ENCODE data around the gene NPHP4. TPM values are rescaled to one million over a fixed set of nuclear protein-coding genes. Genes with fewer than 3 reads are reported as not detected.

The NPHP4 gene
- total RNA-seq, 2 experiments from 2014 or later: 13.4 to 24.2 TPM

GRCh38 chr1:5896706-5897660, 95.2 kb downstream of the NPHP4 start:
- Histone ChIP-seq H3K9me2 (ENCODE audit: insufficient read depth, low read length) (no peaks in the 10 kb centered on the region), H3K4me1 (ENCODE audit: insufficient read depth, low read length, poor library complexity, severe bottlenecking) (peaks cover 5% of the 10 kb centered on the region), H4K20me1 (ENCODE audit: insufficient read depth, low read length) (no peaks in the 10 kb centered on the region), H3K9me3 (ENCODE audit: low read length) (no peaks in the 10 kb centered on the region), H3K36me3 (ENCODE audit: insufficient read depth, low read length) (no peaks in the 10 kb centered on the region), H3K4me2 (ENCODE audit: low read length) (no peak overlapping the region), H3K79me2 (ENCODE audit: insufficient read depth, low read depth, low read length) (no peaks in the 10 kb centered on the region), H2AFZ (ENCODE audit: low read length) (no peak overlapping the region), H3K27ac (ENCODE audit: low read depth, low read length, poor library complexity, severe bottlenecking) (no peak overlapping the region), H3K4me3 (ENCODE audit: low read depth, low read length, poor library complexity, severe bottlenecking) (no peak overlapping the region)
- TF ChIP-seq, protein P1, sequence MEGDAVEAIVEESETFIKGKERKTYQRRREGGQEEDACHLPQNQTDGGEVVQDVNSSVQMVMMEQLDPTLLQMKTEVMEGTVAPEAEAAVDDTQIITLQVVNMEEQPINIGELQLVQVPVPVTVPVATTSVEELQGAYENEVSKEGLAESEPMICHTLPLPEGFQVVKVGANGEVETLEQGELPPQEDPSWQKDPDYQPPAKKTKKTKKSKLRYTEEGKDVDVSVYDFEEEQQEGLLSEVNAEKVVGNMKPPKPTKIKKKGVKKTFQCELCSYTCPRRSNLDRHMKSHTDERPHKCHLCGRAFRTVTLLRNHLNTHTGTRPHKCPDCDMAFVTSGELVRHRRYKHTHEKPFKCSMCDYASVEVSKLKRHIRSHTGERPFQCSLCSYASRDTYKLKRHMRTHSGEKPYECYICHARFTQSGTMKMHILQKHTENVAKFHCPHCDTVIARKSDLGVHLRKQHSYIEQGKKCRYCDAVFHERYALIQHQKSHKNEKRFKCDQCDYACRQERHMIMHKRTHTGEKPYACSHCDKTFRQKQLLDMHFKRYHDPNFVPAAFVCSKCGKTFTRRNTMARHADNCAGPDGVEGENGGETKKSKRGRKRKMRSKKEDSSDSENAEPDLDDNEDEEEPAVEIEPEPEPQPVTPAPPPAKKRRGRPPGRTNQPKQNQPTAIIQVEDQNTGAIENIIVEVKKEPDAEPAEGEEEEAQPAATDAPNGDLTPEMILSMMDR (conservative IDR thresholded peaks at IDR 0.05; ENCODE audit: low read length): no peak
- TF ChIP-seq EZH2phosphoT487 (IDR thresholded peaks at IDR 0.05; ENCODE audit: borderline replicate concordance, low read depth, low read length): no peak
- no peak for DNase-seq (ENCODE audit: low spot score)
- intact Hi-C loops (cut with micrococcal nuclease; ENCODE audit: unreplicated experiment): no loop called here
- POLR2A ChIA-PET: interaction anchor here (0.6 kb wide), 1 partner anchor 931 kb away, joined by 3 read pairs; no protein-coding TSS in a partner anchor
- BruUV-seq (replicated peaks): no TSS peak
- CTCF ChIA-PET (ENCODE audit: unreplicated experiment): no interaction called here

DNA sequence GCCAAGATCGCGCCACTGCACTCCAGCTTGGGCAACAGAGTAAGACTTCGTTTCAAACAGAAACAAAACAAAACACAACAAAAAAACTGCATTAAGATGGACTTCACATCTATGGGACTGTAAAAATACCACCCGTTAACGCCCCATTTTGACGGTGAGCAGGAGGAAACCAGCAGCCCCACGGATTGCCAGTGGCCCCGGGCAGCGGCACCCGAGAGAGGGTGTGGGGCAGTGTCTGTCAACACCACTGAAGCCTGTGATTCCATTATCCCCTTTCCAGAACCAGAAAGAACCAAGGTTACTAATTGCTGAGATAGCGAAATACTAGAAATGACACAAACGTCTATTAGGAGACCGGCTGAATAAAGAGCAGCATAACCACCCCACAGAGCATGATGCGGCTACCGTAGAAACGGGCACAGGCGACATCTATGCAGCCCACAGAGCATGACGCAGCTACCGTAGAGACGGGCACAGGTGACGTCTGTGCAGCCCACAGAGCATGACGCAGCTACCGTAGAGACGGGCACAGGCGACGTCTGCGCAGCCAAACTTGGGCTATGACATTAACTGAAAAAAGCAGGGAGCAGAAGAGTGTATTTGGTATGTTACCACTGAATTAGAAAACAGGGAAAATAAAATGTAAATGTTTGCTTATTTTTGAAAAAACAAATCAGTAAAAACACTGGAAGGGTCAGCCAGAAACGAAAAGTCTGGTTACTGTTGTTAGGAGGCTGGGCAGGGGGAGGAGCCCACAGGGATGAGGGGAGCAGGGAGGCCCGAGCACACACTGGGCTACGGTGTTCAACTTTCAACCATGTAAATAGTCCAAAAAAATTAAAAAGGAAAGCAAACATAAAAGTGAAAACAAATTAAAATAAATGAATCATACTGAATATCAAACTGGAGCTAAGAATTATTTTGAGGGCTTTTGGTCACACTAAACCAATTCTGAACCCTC, 96.5 kb downstream of the NPHP4 start:
- Histone ChIP-seq H3K36me3 (ENCODE audit: insufficient read depth, low read length) (no peaks in the 10 kb centered on the region), H3K4me2 (ENCODE audit: low read length) (no peak overlapping the region), H3K4me3 (ENCODE audit: low read depth, low read length, poor library complexity, severe bottlenecking) (no peak overlapping the region), H3K9me3 (ENCODE audit: low read length) (no peaks in the 10 kb centered on the region), H3K9me2 (ENCODE audit: insufficient read depth, low read length) (no peaks in the 10 kb centered on the region), H3K4me1 (ENCODE audit: insufficient read depth, low read length, poor library complexity, severe bottlenecking) (no peaks in the 10 kb centered on the region), H4K20me1 (ENCODE audit: insufficient read depth, low read length) (no peaks in the 10 kb centered on the region), H2AFZ (ENCODE audit: low read length) (no peak overlapping the region), H3K79me2 (ENCODE audit: insufficient read depth, low read depth, low read length) (no peaks in the 10 kb centered on the region), H3K27ac (ENCODE audit: low read depth, low read length, poor library complexity, severe bottlenecking) (no peak overlapping the region)
- CTCF ChIA-PET (ENCODE audit: unreplicated experiment): no interaction called here
- no peak for DNase-seq (ENCODE audit: low spot score)
- intact Hi-C loops (cut with micrococcal nuclease; ENCODE audit: unreplicated experiment): no loop called here
- TF ChIP-seq EZH2phosphoT487 (IDR thresholded peaks at IDR 0.05; ENCODE audit: borderline replicate concordance, low read depth, low read length): no peak
- TF ChIP-seq, protein P1 (conservative IDR thresholded peaks at IDR 0.05; ENCODE audit: low read length): no peak
- no TSS peak for BruUV-seq (replicated peaks)
- POLR2A ChIA-PET: interaction anchor here (0.6 kb wide), 1 partner anchor 933 kb away, joined by 3 read pairs; no protein-coding TSS in a partner anchor
